ENCODE results near the gene MAP3K20. TPM values are rescaled to one million over a fixed set of nuclear protein-coding genes. Genes with fewer than 3 reads are reported as not detected.
A peak's percentile ranks its signal among the peaks of the same experiment; 100 is the strongest.
"Not testable (repeated sequence)": the region's sequence is repeated elsewhere in the genome, so short reads cannot be mapped to it uniquely, and the experiment has no call there.

The MAP3K20 gene
- total RNA-seq, 8 experiments from 2014 or later, result 2.9 to 69.1 (median 13.4) TPM

- Histone ChIP-seq H3K4me3 (no peak overlapping the region), H3K27ac (no peak overlapping the region), H3K4me1 (replicated peaks in 1 of 2) (no peaks in the 10 kb centered on the region)
- 0 to 100% (median 83%) methylated on average over 1 of the region's 1 CpG; no CpG with 5 or more reads in 3 of the 10 experiments for WGBS, 10 experiments
- in situ Hi-C loops (cut with MboI; ENCODE audit: low pct_unique_long_range_greater_than_20kb in 2 of 9, low sequenced_read_pairs in 9 of 9, unreplicated experiment in 9 of 9), result no loop called here
- ATAC-seq (replicated peaks in 6 of 8), result no peak
Observed at GRCh38 chr2:173300458-173300857, 224.8 kb downstream of the MAP3K20 start.

- 70 to 100% (median 87%) methylated on average over 1 to 4 of the region's 4 CpGs; no CpG with 5 or more reads in 4 of the 10 experiments for WGBS, 10 experiments
- H3K4me3 ChIP-seq; H3K4me1 ChIP-seq (replicated peaks in 1 of 2); ATAC-seq (replicated peaks in 6 of 8); in situ Hi-C loops (cut with MboI; ENCODE audit: low pct_unique_long_range_greater_than_20kb in 2 of 9, low sequenced_read_pairs in 9 of 9, unreplicated experiment in 9 of 9); H3K27ac ChIP-seq: not testable (repeated sequence)
Observed at GRCh38 chr2:173301549-173301948, 225.9 kb downstream of the MAP3K20 start.

GRCh38 chr2:173305303-173305702 is 229.7 kb downstream of the MAP3K20 start:
- no peak overlapping the region for H3K4me3 ChIP-seq
- H3K27ac ChIP-seq, result no peak overlapping the region
- in situ Hi-C loops (cut with MboI; ENCODE audit: low pct_unique_long_range_greater_than_20kb in 2 of 9, low sequenced_read_pairs in 9 of 9, unreplicated experiment in 9 of 9), result no loop called here
- WGBS, 10 experiments, result 0 to 77% (median 38%) methylated on average over 2 of the region's 2 CpGs; no CpG with 5 or more reads in 4 of the 10 experiments
- ATAC-seq (replicated peaks in 6 of 8), result no peak
- no peaks in the 10 kb centered on the region for H3K4me1 ChIP-seq (replicated peaks in 1 of 2)

- no peaks in the 10 kb centered on the region for H3K4me1 ChIP-seq (replicated peaks in 1 of 2)
- H3K4me3 ChIP-seq, result no peak overlapping the region
- WGBS, 10 experiments, result 4 to 65% (median 50%) methylated on average over 2 to 4 of the region's 4 CpGs; no CpG with 5 or more reads in 2 of the 10 experiments
- peak in 4 of 8 experiments; percentile 43 to 67 (median 60) for ATAC-seq (replicated peaks in 6 of 8)
- in situ Hi-C loops (cut with MboI; ENCODE audit: low pct_unique_long_range_greater_than_20kb in 2 of 9, low sequenced_read_pairs in 9 of 9, unreplicated experiment in 9 of 9), result no loop called here
- H3K27ac ChIP-seq, result no peak overlapping the region
Observed at GRCh38 chr2:173307293-173307692, 231.6 kb downstream of the MAP3K20 start.

- ATAC-seq (replicated peaks in 6 of 8); H3K4me3 ChIP-seq; H3K27ac ChIP-seq; in situ Hi-C loops (cut with MboI; ENCODE audit: low pct_unique_long_range_greater_than_20kb in 2 of 9, low sequenced_read_pairs in 9 of 9, unreplicated experiment in 9 of 9); H3K4me1 ChIP-seq (replicated peaks in 1 of 2): not testable (repeated sequence)
- 0 to 100% (median 100%) methylated on average over 1 to 4 of the region's 5 CpGs; no CpG with 5 or more reads in 5 of the 10 experiments for WGBS, 10 experiments
Observed at GRCh38 chr2:173309370-173309769, 233.7 kb downstream of the MAP3K20 start.

- in situ Hi-C loops (cut with MboI; ENCODE audit: low pct_unique_long_range_greater_than_20kb in 2 of 9, low sequenced_read_pairs in 9 of 9, unreplicated experiment in 9 of 9), result no loop called here
- no peak for ATAC-seq (replicated peaks in 6 of 8)
- H3K4me3 ChIP-seq, result no peak overlapping the region
- no peaks in the 10 kb centered on the region for H3K4me1 ChIP-seq (replicated peaks in 1 of 2)
- WGBS, 10 experiments, result 62 to 100% (median 94%) methylated on average over 1 to 9 of the region's 9 CpGs
- H3K27ac ChIP-seq, result no peak overlapping the region
Observed at GRCh38 chr2:173311844-173312606, 236.4 kb downstream of the MAP3K20 start.

Data from motor neuron (in vitro differentiated cells).